Nephron (organoid): ENCODE measurements around the gene ISLR.

ENCODE experiments used
- H3K27ac Mint-ChIP-seq, 3 experiments: 2 replicates each; pipeline ENCODE4 v1.8.0; 2020; ENCODE audit warnings: mixed read lengths in 3 of 3, mild to moderate bottlenecking in 2 of 3, moderate library complexity in 1 of 3
- H3K27me3 Mint-ChIP-seq: 2 replicates; pipeline ENCODE4 v1.8.0; 2021; ENCODE audit warnings: low read depth, mild to moderate bottlenecking, moderate library complexity, mixed read lengths
- H3K36me3 Mint-ChIP-seq: 2 replicates; pipeline ENCODE4 v1.8.0; 2020; ENCODE audit warnings: low read depth, mixed read lengths
- H3K4me1 Mint-ChIP-seq: 2 replicates; pipeline ENCODE4 v1.8.0; 2020; ENCODE audit warnings: mixed read lengths
- H3K4me3 Mint-ChIP-seq, 3 experiments: 2 replicates each; pipeline ENCODE4 v1.8.0; 2020; ENCODE audit warnings: mild to moderate bottlenecking in 3 of 3, mixed read lengths in 3 of 3, moderate library complexity in 2 of 3
- H3K9me3 Mint-ChIP-seq: 2 replicates; pipeline ENCODE4 v1.8.0; 2020; ENCODE audit warnings: mixed read lengths
- CTCF ChIP-seq, 3 experiments: fragments of 200-600 bp; sonication (generic); IDR thresholded peaks; one replicate each; pipeline ENCODE4 v1.5.0; 2021; ENCODE audit warnings: antibody characterized with exemption in 3 of 3; ENCODE audit not compliant: unreplicated experiment in 3 of 3

ISLR gene

GRCh38 chr15:74173380-74174218 is at the start of gene ISLR:
Gene ISLR, plus strand, starts transcription at chr15:74173710. Its CDS starts 1,149 bp downstream, at chr15:74174859.
- peaks cover 4% of the 10 kb centered on the region for H3K27me3 Mint-ChIP-seq
- TF ChIP-seq CTCF (IDR thresholded peaks at IDR 0.05; ENCODE audit: unreplicated experiment in 3 of 3), result no peak
- peak within 1 kb of the TSS; percentile 60 to 76 (median 66) for H3K4me3 Mint-ChIP-seq
- peaks cover 7% of the 10 kb centered on the region for H3K36me3 Mint-ChIP-seq
- H3K27ac Mint-ChIP-seq, result peak within 1 kb of the TSS; percentile 98 to 99 (median 98)
- H3K4me1 Mint-ChIP-seq, result peaks cover 85% of the 10 kb centered on the region
- no peaks in the 10 kb centered on the region for H3K9me3 Mint-ChIP-seq

- Mint-ChIP-seq H3K4me1 (peaks cover 37% of the 10 kb centered on the region), H3K27ac (no peak overlapping the region), H3K4me3 (no peak overlapping the region), H3K36me3 (no peaks in the 10 kb centered on the region), H3K27me3 (peaks cover 38% of the 10 kb centered on the region), H3K9me3 (no peaks in the 10 kb centered on the region)
- no peak for TF ChIP-seq CTCF (IDR thresholded peaks at IDR 0.05; ENCODE audit: unreplicated experiment in 3 of 3)
These were observed 49.3 kb upstream of the ISLR start for GRCh38 chr15:74124196-74124595.

GRCh38 chr15:74124759-74125158 is 48.8 kb upstream of the ISLR start:
- Mint-ChIP-seq H3K9me3 (no peaks in the 10 kb centered on the region), H3K4me1 (peaks cover 42% of the 10 kb centered on the region), H3K4me3 (no peak overlapping the region), H3K27me3 (peaks cover 43% of the 10 kb centered on the region), H3K36me3 (no peaks in the 10 kb centered on the region), H3K27ac (no peak overlapping the region)
- TF ChIP-seq CTCF (IDR thresholded peaks at IDR 0.05; ENCODE audit: unreplicated experiment in 3 of 3), result no peak

GRCh38 chr15:74127255-74127953 is 46.1 kb upstream of the ISLR start:
- peaks cover 8% of the 10 kb centered on the region for H3K36me3 Mint-ChIP-seq
- peaks cover 50% of the 10 kb centered on the region for H3K4me1 Mint-ChIP-seq
- H3K4me3 Mint-ChIP-seq, result peak overlapping the region; percentile 91 to 92 (median 92)

More at GRCh38 chr15:74127255-74127953, 46.1 kb upstream of the ISLR start:
- H3K9me3 Mint-ChIP-seq, result peaks cover 9% of the 10 kb centered on the region
- peak overlapping the region; percentile 48 to 94 (median 82) for H3K27ac Mint-ChIP-seq
- H3K27me3 Mint-ChIP-seq, result peaks cover 64% of the 10 kb centered on the region
- peak; percentile 99 for TF ChIP-seq CTCF (IDR thresholded peaks at IDR 0.05; ENCODE audit: unreplicated experiment in 3 of 3)
